Gastroesophageal sphincter (tissue), 4 donors: ENCODE results near the gene KCNE1. TPM values are rescaled to one million over a fixed set of nuclear protein-coding genes. Genes with fewer than 3 reads are reported as not detected.
"Not testable (repeated sequence)": the region's sequence is repeated elsewhere in the genome, so short reads cannot be mapped to it uniquely, and the experiment has no call there.

Source experiments
- ATAC-seq: fragments of 150-250 bp; one replicate; pipeline ENCODE4 v1.9.1; 2016; ENCODE audit warnings: mild to moderate bottlenecking, moderate library complexity
- H3K27ac ChIP-seq, 4 donors: fragments of 200-600 bp; sonication (generic) in 3 of 4; 1 replicate in 3 of 4; 2 replicates in 1 of 4; pipeline ENCODE4 v1.5.1; 2016 to 2019
- H3K27me3 ChIP-seq: fragments of 200-600 bp; sonication (generic); one replicate; pipeline ENCODE4 v1.5.1; 2019
- H3K36me3 ChIP-seq, 2 donors: fragments of 200-600 bp; sonication (generic); one replicate each; pipeline ENCODE4 v1.5.1; 2019; ENCODE audit warnings: control low read depth in 1 of 2
- H3K4me1 ChIP-seq, 3 donors: fragments of 200-600 bp; sonication (generic); 1 replicate in 2 of 3; 2 replicates in 1 of 3; pipeline ENCODE4 v1.5.1; 2016 to 2019; ENCODE audit warnings: control low read depth in 2 of 3
- H3K4me3 ChIP-seq, 2 donors: fragments of 200-600 bp; sonication (generic); one replicate each; pipeline ENCODE4 v1.5.1; 2019; ENCODE audit warnings: mild to moderate bottlenecking in 1 of 2, moderate library complexity in 1 of 2
- H3K9me3 ChIP-seq, 3 donors: fragments of 200-600 bp; sonication (generic); one replicate each; pipeline ENCODE4 v1.5.1; 2017 to 2019; ENCODE audit warnings: control low read depth in 2 of 3
- WGBS, 2 donors: methylation state at CpG; one replicate each; pipeline ENCODE4 v1.1.5; 2018; ENCODE audit warnings: low coverage in 1 of 2; 5-methylcytosine and 5-hydroxymethylcytosine counted together
- small RNA-seq, 4 donors: library from RNA; depleted of rRNA; stranded (forward); fragments of <200 nt; gene quantifications; one replicate each; pipeline ENCODE3, GENCODE V24; 2016
- total RNA-seq, 4 donors: library from RNA; depleted of rRNA; stranded (reverse); fragments of >200 nt; gene quantifications; one replicate each; pipeline ENCODE4 v1.1.0, GENCODE V29; 2016

Gene KCNE1
- total RNA-seq, 4 donors from 2014 or later = 0.64 to 6.4 (median 3.0) TPM

DNA sequence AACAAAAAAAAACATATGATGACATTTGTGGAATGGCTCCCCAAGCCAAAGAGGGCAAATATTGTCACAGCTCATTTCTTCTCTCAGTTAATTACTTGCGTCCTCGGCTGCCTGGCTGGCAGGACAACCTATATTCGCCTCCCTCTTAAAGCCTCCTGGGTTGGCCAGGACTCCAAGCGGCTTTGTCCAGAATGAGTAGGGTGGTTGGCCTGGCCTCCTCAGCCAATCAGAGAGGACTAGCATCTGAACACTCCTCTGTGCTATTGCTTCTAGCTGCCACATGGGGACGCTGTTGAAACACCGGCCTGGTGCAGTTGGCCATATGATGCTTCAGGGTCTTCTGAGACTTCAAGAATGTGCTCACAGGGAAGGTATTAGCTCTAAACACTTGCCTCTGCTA is 83.6 kb downstream of the KCNE1 start:
- H3K27me3 ChIP-seq, H3K4me3 ChIP-seq, ATAC-seq, H3K27ac ChIP-seq, H3K9me3 ChIP-seq, H3K36me3 ChIP-seq, H3K4me1 ChIP-seq: not testable (repeated sequence)
- WGBS, 2 donors = no CpG with 5 or more reads among the region's 6 CpGs

GRCh38 chr21:34427339-34427738 is 84.7 kb downstream of the KCNE1 start:
- not testable (repeated sequence) for H3K4me3 ChIP-seq, H3K36me3 ChIP-seq, H3K9me3 ChIP-seq, H3K4me1 ChIP-seq, H3K27ac ChIP-seq, ATAC-seq, H3K27me3 ChIP-seq
- no CpG with 5 or more reads among the region's 8 CpGs for WGBS, 2 donors

DNA sequence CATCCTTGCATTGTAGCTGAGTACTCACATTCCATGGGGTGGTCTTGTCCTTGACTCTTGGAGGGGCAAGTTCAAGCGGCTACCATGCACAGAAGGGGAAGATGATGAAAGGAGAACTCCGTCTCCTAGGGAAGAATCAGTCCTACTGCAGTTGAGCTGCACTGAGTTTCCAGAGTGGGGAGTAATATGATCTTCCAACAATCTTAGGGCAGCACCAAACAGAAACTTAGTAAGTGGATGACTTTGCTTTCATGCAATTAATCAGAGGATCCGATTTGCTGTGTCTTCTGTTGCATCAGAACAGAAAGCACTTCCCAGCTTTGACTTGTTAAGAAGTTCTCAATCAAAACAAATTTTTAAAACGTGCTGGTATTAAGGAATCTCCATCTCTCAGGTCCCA is 88.2 kb downstream of the KCNE1 start, which contains the start of gene SMIM34:
TSS of gene SMIM34 (minus strand) at position 147 of the 400 bp plus-strand sequence. CDS start at position 35, 112 bp downstream.
- H3K27ac ChIP-seq, H3K27me3 ChIP-seq, H3K4me3 ChIP-seq, H3K9me3 ChIP-seq, H3K4me1 ChIP-seq, ATAC-seq, H3K36me3 ChIP-seq: not testable (repeated sequence)
- WGBS, 2 donors = no CpG with 5 or more reads among the region's 4 CpGs

DNA sequence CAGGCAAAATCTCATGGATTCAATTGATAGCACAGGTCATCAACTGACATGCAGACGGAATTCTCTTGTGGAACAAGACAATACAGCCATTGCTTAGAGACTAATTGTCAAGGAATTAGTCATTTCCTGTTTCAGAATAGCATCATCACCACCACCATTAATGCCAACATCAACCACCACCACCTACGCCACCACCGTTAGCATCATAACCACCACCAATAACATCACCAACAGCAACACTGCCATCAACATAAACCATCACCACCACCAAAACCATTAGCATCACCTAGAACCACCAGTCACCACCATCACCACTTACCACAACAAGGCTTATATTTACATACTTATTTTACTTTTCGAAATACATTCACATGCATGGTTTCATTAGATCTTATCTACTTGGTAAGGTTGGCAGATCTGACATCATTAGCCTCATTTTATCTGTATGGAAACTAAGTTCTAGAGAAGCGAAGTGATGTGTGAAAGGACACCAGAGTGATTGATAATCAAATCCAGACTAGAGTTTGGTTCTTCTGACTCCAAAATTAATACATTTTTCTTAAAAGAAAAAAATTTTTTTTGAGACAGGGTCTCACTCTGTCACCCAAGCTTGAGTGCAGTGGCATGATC is 94.4 kb downstream of the KCNE1 start:
- no CpG with 5 or more reads among the region's 5 CpGs for WGBS, 2 donors
- not testable (repeated sequence) for H3K4me3 ChIP-seq, H3K9me3 ChIP-seq, ATAC-seq, H3K36me3 ChIP-seq, H3K27ac ChIP-seq, H3K27me3 ChIP-seq, H3K4me1 ChIP-seq

DNA sequence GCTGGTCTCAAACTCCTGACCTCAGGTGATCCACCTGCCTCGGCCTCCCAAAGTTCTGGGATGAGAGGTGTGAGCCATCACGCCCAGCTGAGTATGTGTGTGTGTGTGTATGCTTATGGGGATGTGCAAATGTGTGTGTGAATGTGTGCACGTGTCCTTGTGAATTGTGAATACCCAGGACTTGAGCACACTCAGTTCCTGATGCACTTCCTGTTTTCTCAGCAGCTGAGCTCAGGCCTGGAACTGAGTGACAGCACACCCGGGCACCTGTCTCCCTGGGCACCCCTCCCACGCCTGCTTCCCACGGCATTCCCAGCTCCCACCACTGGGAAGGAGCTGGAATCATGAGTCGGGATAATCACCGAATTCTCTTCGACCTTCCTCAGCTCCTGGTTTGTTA is 104.7 kb downstream of the KCNE1 start:
- H3K27ac ChIP-seq, H3K4me1 ChIP-seq, H3K27me3 ChIP-seq, ATAC-seq, H3K36me3 ChIP-seq, H3K9me3 ChIP-seq, H3K4me3 ChIP-seq: not testable (repeated sequence)
- no CpG with 5 or more reads among the region's 9 CpGs for WGBS, 2 donors

GRCh38 chr21:34406676-34407075 is 105.3 kb downstream of the KCNE1 start:
- not testable (repeated sequence) for H3K36me3 ChIP-seq, ATAC-seq, H3K4me1 ChIP-seq, H3K27me3 ChIP-seq, H3K27ac ChIP-seq, H3K4me3 ChIP-seq, H3K9me3 ChIP-seq
- no CpG with 5 or more reads among the region's 2 CpGs for WGBS, 2 donors

DNA sequence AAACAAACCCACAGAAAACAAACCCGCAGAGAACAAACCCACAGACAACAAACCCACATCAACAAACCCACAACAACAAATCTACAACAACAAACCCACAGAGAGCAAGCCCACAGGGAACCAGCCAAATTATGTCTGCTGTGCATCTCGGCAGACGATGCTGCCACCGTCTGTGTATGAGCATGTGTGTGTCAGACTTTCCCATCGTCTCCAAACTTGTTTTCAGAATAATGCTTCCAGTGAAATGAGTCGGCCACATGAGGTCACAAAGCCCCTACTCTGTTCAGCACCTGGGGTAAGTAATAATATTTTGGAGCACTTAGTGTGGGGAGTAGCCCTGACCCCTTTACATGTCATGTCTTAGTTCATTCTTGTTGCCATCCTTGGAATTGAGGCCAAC is 105.9 kb downstream of the KCNE1 start:
- not testable (repeated sequence) for H3K27ac ChIP-seq, H3K9me3 ChIP-seq, H3K4me3 ChIP-seq, H3K4me1 ChIP-seq, ATAC-seq, H3K27me3 ChIP-seq, H3K36me3 ChIP-seq
- WGBS, 2 donors = no CpG with 5 or more reads among the region's 6 CpGs

DNA sequence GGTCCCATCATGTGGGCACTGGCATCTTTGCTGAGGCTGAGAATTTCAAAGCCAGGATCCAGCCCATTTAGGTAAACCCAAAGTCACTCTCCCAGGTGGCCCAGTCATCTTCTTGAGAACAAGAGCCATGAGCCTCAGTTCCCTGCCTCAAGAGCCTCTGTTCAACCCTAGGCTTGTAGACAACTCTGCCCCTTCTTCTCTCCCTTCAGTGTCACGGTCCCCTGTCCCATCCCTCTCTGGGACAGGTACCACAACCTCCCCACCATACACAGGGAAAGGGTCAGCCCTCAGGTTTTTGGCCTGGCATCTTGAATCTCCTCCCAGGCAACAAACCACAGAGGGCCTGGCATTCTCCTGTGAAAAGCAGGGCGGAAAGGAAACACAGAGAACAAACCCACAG is 106.3 kb downstream of the KCNE1 start:
- H3K4me1 ChIP-seq, H3K9me3 ChIP-seq, H3K27ac ChIP-seq, H3K36me3 ChIP-seq, ATAC-seq, H3K27me3 ChIP-seq, H3K4me3 ChIP-seq: not testable (repeated sequence)
- no CpG with 5 or more reads among the region's 2 CpGs for WGBS, 2 donors

DNA sequence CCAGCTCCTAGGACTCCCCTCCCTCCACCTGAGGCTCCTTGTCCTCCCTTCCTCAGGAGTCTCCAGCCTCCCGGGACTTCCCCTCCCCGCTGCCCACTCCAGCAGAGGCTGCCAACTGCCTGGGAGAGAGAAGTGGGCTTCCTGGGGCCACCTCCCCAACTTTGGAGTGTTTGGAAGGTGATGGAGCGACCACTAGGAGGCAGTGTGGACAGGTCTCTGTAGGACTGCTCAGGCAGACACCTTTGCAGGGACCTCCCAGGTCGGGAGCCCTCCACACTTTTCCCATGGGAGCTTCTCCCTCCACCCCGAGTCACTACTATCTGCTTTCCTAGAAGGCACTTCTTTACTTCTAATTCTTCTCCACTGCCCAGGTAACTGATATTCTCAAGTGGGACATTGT is 107.3 kb downstream of the KCNE1 start:
- not testable (repeated sequence) for H3K27me3 ChIP-seq, H3K36me3 ChIP-seq, H3K9me3 ChIP-seq, ATAC-seq, H3K4me1 ChIP-seq, H3K27ac ChIP-seq, H3K4me3 ChIP-seq
- no CpG with 5 or more reads among the region's 5 CpGs for WGBS, 2 donors

GRCh38 chr21:34400522-34400921 is 111.5 kb downstream of the KCNE1 start:
- not testable (repeated sequence) for H3K4me3 ChIP-seq, H3K27ac ChIP-seq, H3K9me3 ChIP-seq, H3K36me3 ChIP-seq, ATAC-seq, H3K4me1 ChIP-seq, H3K27me3 ChIP-seq
- no CpG with 5 or more reads among the region's 5 CpGs for WGBS, 2 donors

Small RNA genes lying within 50 kb of the gene (small RNA-seq; reads per million reads assigned to genes)
- 0 reads per million in 4 donors for gene RF00614

Other genes with a start within 250 kb of the KCNE1 start
- gene KCNE2, start 148.2 kb downstream of the KCNE1 start, total RNA-seq = 1 to 10 TPM in 1 of 4 donors, not detected in 3; 1.5 TPM
- 10 to 100 TPM in 1 of 4 donors, 1 to 10 TPM in 3; 6.1 to 16.2 (median 8.0) TPM for gene SMIM11, start 136.7 kb downstream of the KCNE1 start, total RNA-seq
- not detected for gene SMIM34, start 88.3 kb downstream of the KCNE1 start, total RNA-seq
- 10 to 100 TPM; 32.1 to 58.6 (median 42.2) TPM for gene RCAN1, start 102.9 kb upstream of the KCNE1 start, total RNA-seq
- gene CLIC6, start 156.8 kb upstream of the KCNE1 start, total RNA-seq = 1 to 10 TPM in 1 of 4 donors, under 1 TPM in 3; 0.54 to 4.6 (median 0.66) TPM